GM21786 (cell line): ENCODE measurements around the gene OSBPL7.

ENCODE experiments used
- ATAC-seq: cut with Tn5 transposase; IDR thresholded peaks from one replicate; pipeline ENCODE4 v1.9.1; 2021; ENCODE audit not compliant: unreplicated experiment

The OSBPL7 gene

DNA sequence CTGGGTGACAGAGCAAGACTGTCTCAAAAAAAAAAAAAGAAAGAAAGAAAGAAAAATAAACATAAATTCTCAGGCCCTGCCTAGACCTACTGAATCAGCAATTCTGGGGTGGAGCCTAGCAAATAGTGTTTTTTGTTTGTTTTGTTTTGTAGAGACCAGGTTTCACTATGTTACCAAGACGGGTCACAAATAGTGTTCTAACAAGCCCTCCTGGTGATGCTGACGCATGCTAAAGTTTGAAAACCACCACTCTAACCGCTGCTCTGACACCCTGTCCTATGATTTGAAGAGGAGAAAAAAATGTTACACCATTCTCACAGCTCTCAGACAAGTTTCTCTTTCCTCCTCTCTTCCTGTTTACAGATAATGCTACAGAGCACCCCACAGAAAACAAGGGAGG lies 8.3 kb upstream of the OSBPL7 start:
- ATAC-seq: no peak

DNA sequence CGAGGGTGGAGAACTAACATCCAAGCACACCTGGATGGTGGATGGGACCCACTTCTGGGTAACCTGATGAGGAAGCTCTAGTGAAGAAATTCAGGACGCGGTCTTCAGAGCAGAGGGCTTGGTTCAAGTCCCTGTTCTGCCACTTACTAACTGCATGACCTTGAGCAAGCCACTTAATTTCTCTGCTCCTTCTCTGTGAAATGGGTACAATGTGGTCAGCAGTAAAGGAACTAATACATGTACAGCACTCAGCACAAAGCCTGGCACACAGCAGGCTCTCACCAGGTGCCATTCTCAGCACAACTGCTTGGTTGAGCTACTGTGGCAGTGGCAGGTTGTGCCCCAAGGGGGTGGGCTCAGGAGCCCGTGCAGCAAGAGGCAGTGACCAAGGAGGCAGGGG lies 1.9 kb upstream of the OSBPL7 start:
- ATAC-seq: no peak

DNA sequence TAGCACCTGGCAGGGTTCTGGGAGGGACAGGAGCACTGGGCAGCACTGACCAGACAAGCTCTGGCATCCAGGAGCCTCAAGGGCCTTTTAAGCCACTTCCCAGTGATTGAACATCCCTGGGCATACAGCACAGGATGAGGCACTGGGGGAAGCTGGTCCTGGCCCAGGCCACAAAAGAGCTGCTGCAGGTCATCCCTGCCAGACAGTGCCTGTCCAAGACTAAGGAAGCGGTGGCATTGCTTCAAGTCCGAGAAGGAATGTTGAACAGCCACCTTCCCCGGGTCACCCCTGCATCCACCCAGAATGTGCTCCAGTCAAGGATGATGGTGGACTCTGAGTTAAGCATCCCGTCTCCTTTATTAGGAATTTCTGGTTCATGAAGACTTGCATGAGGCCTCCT lies 1.2 kb upstream of the OSBPL7 start:
- ATAC-seq: no peak

DNA sequence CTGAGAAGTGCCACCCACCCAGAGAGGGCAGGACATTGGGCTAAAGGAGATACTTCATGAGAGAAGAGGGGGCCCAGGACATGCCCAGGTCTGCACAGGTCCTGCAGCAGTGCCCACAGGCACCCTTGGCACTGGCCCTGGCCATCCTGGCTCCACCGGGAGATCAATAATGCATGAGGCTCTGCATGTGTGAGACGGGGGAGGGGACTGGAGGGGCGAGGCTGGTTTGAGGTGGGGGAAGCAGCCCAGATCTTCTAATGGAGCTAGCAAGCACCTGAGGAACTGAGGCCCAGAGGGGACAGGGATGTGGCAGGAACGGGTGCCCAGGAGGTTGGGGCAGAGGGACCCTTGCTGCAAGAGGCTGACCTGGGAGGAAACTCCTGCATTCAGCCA lies 567 bp downstream of the OSBPL7 start:
- no peak for ATAC-seq

DNA sequence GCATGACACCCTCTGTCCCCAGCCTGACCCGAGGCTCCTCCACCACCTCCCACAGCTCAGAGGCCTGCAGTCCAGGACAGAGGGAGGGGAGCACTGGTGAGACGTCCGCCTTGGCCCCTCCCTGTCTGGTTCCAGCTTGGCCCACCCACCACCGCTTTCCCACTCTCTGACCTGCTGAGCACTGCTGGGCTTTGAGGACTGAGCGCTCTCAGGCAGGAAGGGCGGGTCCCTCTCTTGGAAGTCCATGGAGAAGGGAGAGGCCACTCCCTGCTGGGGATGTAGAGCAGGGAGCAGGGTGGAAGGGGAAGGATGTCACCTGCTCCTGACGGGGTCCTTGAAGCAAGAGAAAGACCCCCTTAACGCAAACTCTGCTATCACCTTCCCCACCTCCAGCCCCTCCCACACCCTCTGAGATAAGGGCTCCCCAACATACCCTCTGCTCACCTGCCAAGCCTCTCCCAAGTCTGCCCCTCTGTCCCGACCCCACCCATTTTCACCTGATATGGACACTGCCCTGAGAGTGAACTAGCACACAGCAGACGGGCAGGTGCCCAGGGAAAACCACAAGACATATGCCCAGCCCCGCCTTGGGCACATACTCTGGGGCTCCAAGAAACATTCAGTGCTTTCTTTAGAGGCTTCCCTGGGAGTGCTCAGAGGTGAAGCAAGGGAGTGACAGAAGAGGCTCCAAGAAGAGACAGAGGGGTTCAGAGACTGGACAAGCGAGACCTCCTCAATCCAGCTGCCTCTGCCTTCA lies 1.4 kb downstream of the OSBPL7 start:
- no peak for ATAC-seq

DNA sequence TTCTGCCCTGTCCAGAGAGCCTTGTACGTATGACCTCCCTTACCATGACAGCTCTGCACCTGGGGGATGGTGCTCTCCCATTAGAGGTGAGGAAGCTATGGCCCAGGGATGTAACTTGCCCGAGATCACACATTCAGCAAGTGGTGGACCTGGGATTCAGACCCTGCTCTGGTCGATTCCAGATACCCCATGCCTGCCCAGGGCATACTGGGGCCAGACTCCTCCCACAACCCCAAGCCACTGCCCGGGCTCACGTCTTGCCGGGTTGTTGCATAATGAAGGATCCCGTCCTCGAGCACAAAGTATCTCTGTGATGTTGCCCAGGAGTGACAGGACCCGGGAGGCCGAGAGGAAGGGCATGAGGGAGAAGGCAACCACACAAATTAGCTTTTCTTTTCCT lies 2.1 kb downstream of the OSBPL7 start:
- no peak for ATAC-seq

DNA sequence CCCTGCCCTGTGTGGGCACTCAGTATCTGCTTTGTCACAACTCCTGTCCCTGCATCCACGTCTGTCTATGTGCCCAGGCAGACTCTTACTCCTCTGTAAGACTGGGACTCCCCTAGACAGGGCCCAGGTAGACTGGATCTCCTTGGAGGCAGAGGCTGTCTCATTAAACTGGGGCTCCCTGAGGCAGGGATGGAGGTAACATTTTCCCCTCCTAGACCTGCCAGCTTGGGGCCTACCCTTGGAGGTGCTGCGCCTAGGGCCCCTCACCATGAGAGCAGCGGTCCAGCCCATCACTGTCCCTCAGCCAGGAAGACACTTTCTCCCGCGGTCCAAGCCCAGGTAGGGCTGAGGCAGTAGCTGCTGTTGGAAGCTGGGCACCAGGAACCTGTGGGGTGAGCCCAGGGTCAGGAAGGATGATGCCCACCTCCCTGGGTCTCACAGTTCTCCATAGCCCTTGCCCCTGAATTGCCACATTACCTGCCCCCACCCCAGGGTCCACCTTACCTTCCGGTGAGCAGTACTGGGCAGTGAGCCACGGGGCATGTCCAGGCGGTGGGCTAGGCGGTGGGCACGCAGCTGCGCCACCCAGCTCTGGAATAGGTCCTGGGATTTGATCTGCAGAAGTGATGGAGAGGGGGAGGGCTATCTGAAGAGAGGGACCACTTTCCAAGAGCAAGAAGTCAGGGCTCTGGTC lies 3.4 kb downstream of the OSBPL7 start:
- ATAC-seq: no peak

DNA sequence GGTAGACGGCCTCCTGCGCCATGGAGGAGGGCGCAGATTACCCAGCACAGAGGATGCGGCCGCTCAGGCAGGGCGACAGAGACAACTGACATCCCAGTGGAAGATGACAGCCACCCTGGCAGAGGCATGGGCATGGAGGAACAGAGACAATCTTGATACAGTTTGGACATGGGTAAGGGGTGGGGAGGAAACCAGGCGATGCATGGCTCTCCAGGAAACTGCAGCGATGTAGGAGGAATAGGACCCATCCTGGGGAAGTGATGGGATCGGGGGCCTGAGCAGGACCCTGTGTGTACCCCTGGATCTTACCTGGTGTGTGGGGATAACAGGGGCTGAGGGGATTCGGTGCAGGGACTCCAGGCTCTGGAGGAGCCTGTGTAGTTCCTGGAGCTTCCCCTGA lies 4.6 kb downstream of the OSBPL7 start:
- no peak for ATAC-seq

DNA sequence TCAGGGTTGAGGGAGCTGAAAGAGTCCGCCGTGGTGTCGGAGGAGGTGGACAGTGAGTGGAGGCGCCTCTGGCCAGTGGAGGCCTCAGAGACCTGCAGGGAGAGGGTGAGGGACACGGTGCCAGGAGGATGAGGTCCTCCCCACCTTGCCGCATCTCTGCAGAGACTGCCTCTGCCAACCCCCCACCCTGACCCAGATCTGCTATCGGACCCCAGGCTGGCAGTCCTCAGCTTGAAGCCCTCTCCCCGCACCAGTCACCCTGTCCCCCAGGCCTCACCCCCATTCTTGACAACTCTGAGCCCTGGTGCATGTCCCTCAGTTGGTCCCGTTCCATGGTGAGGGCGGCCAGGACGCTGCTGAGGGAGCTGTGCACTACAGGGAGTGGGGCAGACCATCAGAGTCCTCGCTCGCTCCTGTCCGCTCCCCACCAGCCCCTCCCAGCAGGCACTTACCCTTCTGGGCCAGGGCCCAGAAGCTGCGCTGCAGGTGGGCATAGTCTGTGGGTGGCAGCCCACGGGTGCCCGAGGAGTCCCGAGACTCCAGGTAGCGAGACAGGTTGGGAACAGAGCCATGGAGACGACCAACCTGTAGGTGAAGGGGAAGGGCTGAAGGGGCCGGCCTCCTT lies 5.4 kb downstream of the OSBPL7 start:
- no peak for ATAC-seq

DNA sequence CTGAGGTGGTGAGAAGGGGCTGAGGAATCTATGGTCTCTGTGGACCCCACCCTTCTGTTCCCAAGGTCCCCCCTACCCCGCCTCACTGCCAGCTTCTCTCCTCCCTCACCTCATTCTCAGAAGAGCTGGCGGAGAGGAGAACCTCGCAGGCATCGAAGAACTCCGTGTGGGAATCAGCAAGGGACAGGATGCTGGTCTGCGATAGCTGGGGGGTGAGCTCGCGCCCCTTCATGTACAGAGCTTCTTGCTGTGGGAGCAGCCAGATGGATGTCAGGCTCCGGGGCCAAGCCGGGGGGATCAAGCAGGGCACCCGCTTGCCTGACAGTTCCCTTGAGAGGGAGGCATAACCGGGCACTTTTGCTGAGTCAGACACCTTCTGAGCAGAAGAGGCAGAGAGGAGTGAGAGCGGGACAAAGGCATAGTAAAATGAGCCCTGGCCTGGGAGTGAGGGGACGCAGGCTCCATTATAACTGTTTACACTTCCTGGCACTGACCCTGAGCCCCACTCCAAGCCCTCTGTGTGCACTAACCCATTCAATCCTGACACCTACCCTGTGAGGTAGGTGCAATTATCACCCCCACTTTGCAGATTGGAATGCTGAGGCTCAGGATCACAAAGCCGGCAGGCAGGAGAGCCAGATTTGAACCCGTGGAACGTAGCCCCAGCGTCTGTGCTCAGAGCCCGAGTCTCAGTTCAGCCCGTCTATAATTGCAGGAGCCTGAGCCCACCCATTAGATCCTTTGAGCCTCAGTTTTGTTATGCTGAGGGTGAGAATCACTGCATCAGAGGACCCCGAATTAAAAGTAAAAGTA lies 6.3 kb downstream of the OSBPL7 start:
- ATAC-seq: no peak

DNA sequence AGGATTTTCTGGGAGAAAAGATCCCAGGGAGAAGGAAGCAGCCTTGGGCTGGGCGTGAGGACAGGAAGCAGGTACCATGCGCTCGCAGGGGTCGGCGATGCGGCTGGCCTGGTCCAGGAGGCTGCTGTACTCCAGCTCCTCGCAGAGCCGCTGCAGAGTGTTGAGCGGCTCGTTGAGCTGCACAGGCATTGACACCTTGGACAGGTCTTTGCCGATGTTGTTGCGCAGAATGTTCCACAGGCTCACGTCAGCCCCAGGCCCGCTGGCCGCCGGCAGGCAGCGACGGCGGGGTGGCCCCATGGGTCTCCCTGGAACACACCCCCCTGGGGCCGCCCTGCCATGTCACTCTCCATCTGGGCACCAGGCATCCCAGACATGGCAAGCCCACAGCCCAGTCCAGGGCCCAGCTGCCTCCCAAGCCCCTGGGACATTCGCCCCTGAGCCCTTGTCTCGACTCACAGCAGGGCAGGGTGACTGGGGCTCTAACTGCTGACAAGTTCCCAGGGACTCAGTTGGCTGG lies 8.0 kb downstream of the OSBPL7 start:
- no peak for ATAC-seq

DNA sequence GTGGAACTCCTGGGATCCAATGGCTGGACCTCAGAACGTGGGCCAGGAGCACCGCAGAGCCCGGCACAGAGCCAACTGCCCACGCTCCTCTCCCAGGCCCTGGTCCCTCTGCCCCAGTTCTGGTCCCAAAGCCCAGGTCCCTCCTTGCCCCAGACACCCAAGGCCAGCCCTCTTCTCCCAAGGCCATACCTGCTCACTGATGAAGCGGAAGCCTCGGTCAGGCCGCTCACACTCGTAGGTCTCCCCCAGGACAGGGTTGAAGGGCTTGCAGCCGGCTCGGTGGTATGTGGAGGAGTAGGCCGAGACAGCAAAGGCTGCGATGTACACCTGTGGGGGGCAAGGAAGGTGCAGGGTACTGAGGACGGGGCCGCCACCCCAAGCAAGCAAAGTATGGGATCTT lies 8.5 kb downstream of the OSBPL7 start:
- ATAC-seq: no peak

DNA sequence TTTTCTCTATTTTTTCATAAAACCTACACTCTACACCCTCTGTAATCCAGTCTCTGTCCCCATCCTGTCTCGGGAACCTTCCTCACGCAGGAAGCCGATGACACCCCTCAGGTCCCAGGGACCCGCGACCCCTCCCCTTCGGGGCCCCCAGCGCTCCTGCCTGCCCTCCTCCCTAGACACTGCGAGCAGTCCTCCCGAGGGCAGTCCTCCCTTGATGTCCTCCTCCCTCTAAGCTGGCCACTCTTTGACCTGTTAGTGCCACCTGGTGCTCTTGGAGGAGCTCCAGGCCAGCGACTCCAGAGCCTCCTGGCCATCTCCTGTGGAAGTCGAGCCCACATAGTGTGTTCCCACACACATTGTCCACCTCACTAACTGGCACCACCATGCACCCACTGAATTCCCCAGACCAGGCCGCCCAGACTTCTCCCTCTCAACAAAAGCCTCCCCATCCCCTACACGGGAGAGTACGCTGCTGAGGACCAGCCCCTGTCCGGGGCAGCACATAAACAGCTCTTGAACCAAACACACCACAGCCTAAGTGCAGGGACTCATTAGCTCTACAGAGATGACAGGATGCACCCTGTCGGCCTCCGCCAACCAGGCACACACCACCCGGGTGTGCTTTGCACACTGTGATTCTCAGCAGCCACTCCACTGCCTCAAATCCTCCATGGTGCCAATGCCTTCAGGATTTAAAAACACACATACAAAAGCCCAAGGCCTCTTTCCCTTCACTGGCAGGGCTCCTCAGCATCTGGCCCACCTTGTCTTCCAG lies 9.3 kb downstream of the OSBPL7 start:
- no peak for ATAC-seq

DNA sequence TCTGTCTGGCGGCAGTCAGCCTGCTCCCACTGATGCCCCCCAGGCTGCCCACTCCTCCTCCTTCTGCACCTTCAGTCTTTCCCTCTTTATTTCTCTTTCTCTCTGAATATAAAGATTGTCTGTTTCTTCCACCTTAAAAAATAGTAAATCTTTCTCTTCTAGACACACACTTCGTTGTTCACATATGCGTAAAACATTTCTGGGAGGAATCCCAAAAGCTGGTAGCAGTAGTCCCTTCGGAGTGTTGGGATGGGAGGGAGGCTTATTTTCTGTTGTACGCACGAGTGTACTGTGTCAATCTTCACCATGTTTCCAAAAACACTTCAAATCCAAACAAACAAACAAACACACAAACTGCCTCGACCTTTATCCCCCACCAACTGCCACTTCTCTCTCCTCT lies 9.9 kb downstream of the OSBPL7 start:
- no peak for ATAC-seq

DNA sequence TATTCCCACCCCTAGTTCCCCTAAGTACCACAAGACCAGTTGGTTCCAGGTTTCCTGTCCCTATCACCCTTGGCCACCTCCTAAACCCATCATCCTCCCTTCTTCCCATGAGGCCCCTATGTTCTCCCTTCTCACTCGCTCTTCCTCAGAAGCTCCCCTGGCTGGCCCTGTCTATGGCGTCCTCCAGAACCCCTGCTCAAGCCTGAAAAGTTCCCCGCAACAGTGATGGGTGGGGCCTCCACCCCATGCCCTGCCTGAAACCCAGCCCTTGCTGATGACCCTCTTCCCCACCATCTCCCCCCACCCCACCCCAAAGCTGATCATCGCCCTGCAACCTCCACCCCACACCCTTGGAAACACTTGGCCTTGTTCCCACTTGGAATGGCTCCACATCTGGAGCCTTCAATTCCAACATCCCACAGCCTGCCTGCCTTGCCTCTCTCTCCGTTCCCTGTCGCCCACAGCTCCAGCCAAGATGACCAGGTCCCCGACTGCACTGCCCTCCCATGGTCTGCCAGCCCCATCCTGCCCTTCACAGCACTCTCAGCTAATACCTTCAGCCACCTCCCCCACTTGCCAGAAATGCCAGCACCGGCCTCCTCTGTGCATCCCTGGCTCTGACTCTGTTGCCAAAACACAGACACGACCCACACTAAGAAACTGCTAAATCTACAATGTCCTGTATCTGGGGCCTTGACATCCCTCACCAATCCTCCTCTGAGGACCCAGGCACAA lies 10.5 kb downstream of the OSBPL7 start:
- no peak for ATAC-seq

DNA sequence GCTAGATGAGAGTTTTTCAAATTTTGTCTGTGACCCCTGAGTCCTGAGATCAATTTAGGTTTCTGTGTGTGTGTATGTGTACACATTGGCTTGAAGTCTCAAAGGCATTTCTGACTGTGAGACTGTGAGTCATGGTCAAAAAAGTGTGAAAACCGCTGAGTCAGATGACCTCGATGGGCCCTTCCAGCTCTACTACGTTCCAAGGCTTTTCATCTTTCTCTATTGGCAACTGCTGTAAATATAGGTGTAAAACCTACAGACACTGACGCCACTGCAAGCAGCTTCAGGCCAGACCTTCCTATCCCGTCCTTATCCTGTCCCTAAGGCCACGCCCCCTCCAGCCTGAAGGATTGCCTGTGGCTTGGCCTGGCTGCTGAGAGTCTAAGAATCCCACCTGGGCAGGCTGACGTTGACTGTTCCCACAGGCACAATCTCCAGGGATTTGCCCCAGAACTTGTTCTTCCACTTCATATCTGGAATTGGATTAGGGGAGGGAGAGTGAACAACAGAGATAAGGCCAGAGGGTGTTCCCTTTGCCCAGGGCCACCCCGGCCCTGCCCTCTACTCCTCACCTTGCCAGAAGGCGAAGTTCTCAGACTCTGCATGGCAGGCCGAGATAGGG lies 11.3 kb downstream of the OSBPL7 start:
- no peak for ATAC-seq

DNA sequence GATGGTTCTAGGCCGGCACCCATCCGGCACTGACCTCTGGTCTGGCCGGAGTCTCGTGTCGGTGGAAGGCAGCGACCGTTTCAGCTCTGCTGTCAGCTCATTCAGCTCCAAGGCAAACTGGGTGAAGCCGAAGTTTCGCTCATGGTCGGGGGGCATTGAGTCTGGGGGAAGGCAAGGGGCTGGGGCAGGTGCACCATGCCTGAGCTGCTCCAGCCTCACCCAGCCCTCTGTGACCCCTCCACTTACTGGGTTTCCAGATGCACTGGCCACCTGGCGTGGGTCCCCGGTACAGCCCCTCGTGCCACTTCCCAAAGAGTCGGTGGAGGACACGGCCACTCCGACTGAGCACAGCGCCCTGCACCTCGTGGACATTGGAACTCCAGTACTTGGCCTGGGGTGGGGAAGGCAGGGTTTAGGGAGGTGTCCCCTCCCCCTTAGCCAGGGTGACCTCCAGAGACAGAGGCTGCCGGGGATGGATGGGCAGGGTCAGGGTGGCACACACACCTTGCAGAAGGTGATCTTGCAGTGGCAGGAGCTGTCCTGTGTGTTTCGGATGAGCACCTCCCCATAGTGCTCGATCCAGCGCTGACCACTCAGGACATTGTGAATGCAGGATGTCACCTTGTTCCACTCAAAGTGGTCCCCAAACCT lies 12.6 kb downstream of the OSBPL7 start:
- ATAC-seq: no peak

DNA sequence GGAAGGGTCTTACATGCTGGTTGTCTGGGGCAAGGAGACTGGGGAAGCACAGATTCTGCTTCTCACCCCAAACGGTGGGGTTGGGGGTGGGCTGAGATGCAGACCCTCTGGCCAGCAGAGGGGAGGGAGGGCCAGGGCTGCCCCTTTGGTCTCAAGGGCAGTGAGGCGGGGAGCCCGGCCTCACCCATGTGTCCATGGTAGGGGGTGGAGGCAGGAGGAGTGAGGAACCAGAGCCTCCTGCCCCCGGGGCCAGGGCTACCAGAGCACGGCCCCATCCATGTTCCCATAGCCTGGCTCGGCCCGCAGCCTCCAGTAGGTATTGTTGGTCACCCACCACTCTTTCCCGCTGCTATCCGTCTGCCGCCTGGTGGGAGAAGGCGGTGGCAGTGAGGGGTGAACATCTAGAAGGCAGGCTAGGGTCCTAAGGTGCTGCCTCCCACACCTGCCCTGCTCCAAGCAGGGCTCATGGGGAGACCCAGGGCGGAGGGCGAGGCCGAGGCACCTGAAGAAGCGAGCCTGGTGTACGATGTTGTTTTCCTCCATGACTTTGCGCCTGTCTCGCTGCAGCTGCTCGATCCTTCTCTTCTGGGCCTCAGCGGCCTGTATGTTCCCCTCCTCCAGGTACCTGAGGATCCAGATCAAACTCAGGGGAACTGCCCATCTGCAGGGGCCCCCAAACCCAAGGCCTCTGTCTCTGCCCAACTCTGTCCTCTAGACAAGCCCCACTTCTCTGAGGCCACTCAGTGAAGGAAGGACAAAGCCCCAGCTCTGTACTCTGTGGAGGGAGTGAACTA lies 13.4 kb downstream of the OSBPL7 start:
- no peak for ATAC-seq
